Measurements from ENCODE around the gene COL20A1.

DNA sequence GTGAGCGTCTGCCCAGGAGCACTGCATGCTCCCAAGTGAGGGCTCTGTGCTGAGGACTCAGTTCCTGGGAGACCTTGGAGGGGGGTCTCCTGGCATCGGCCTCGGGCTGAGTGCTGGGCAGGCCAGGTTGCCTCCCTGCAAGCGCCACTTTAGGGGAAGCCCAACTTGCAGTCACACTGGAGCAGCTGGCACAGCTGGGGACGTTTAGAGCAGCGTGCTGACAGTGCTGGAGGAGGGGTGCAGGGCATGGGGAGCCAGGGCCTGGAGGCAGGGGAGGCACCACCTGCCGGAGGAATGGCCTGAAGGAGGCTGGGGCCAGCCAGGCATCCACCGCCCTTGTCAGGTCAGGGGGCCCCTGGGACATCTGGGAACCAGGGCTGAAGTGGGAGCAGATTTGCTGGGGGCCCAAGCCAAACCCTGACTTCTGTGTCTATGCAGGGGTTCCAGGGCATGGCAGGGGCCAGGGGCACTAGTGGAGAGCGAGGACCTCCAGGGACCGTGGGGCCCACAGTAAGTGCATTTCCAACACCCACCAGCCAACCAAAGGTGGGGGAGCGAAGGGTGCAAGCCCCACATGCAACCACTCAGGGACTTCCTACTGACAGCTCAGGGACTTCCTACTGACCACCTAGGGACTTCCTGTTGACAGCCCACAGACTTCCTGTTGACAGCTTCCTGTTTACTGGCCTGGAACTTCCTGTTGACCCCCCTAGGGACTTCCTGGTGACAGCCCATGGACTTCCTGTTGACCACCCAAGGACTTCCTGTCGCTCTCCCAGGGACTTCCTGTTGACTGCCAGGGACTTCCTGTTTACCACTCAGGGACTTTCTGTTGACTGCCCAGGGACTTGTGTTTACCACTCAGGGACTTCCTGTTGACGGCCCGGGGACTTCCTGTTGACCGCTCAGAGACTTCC lies 33.6 kb downstream of the COL20A1 start:
- TF ChIP-seq, protein P1, sequence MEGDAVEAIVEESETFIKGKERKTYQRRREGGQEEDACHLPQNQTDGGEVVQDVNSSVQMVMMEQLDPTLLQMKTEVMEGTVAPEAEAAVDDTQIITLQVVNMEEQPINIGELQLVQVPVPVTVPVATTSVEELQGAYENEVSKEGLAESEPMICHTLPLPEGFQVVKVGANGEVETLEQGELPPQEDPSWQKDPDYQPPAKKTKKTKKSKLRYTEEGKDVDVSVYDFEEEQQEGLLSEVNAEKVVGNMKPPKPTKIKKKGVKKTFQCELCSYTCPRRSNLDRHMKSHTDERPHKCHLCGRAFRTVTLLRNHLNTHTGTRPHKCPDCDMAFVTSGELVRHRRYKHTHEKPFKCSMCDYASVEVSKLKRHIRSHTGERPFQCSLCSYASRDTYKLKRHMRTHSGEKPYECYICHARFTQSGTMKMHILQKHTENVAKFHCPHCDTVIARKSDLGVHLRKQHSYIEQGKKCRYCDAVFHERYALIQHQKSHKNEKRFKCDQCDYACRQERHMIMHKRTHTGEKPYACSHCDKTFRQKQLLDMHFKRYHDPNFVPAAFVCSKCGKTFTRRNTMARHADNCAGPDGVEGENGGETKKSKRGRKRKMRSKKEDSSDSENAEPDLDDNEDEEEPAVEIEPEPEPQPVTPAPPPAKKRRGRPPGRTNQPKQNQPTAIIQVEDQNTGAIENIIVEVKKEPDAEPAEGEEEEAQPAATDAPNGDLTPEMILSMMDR (IDR thresholded peaks at IDR 0.05): no peak
- TF ChIP-seq EP300 (IDR thresholded peaks at IDR 0.05) (no peak), POLR2A (IDR thresholded peaks at IDR 0.05; ENCODE audit: low read depth) (no peak)

All from esophagus muscularis mucosa (tissue), 4 donors.